Retinal pigment epithelial cell (primary cell): ENCODE data around the gene MCTP2.
A peak's percentile ranks its signal among the peaks of the same experiment; 100 is the strongest.

Experiments used
- DNase-seq: peaks from one replicate; pipeline ENCODE4 v3.0.0-alpha.2; 2010; ENCODE audit warnings: low read depth
- H3K4me3 ChIP-seq: 2 replicates; pipeline ENCODE4 v1.5.1; 2011; ENCODE audit warnings: mild to moderate bottlenecking, low read length, control low read depth, moderate library complexity
- CTCF ChIP-seq: conservative IDR thresholded peaks from 2 replicates; pipeline ENCODE4 v1.5.1; 2011; ENCODE audit warnings: low read depth, low read length, control low read depth, inconsistent platforms

The MCTP2 gene

GRCh38 chr15:94523873-94524272 is 292.5 kb downstream of the MCTP2 start:
- H3K4me3 ChIP-seq: no peak overlapping the region
- no peak for TF ChIP-seq CTCF
- no peak for DNase-seq

- no peak for DNase-seq
- no peak overlapping the region for H3K4me3 ChIP-seq
- TF ChIP-seq CTCF: no peak
Measured at GRCh38 chr15:94524565-94524964, 293.2 kb downstream of the MCTP2 start.

GRCh38 chr15:94526071-94526689 is 294.8 kb downstream of the MCTP2 start:
- H3K4me3 ChIP-seq: no peak overlapping the region
- TF ChIP-seq CTCF: peak; percentile 15
- no peak for DNase-seq

GRCh38 chr15:94532226-94532625 is 300.9 kb downstream of the MCTP2 start:
- H3K4me3 ChIP-seq: no peak overlapping the region
- no peak for TF ChIP-seq CTCF
- no peak for DNase-seq
